Measurements from ENCODE around the gene SYT15B. TPM values are rescaled to one million over a fixed set of nuclear protein-coding genes. Genes with fewer than 3 reads are reported as not detected.
"Not testable (repeated sequence)": the region's sequence is repeated elsewhere in the genome, so short reads cannot be mapped to it uniquely, and the experiment has no call there.

SYT15B gene
- total and polyA plus RNA-seq, 10 of the 15 experiments (the other 5 are each of a cell fraction or from before 2014, with no cell fraction given) = 0.03 to 0.18 TPM; not detected in 8

GRCh38 chr10:47725047-47725446 lies 38.3 kb downstream of the SYT15B start:
- ATAC-seq; H3K79me2 ChIP-seq (ENCODE audit: control insufficient read depth, insufficient read depth, low read length); RAD21 ChIA-PET (ENCODE audit: unreplicated experiment); H4K20me1 ChIP-seq (ENCODE audit: control insufficient read depth, insufficient read depth); H3K4me1 ChIP-seq (ENCODE audit: control insufficient read depth, insufficient read depth, low read length); H3K4me3 ChIP-seq; H3K27me3 ChIP-seq (replicated peaks in 1 of 2; ENCODE audit: control insufficient read depth in 2 of 2, insufficient read depth in 2 of 2, low read length in 1 of 2); H3K9me3 ChIP-seq (replicated peaks; ENCODE audit: control insufficient read depth, insufficient read depth, low read length); BruUV-seq (replicated peaks); in situ Hi-C loops (cut with MboI); intact Hi-C loops (cut with micrococcal nuclease; ENCODE audit: unreplicated experiment); H3K9ac ChIP-seq (ENCODE audit: control insufficient read depth, insufficient read depth, low read length); H3K36me3 ChIP-seq (ENCODE audit: control insufficient read depth in 2 of 2, insufficient read depth in 2 of 2, low read length in 1 of 2); H3K4me2 ChIP-seq (ENCODE audit: control insufficient read depth, insufficient read depth); H3K27ac ChIP-seq (ENCODE audit: control insufficient read depth, insufficient read depth); SMC1A ChIA-PET (ENCODE audit: uncharacterized antibody, unreplicated experiment); H2AFZ ChIP-seq (ENCODE audit: control insufficient read depth, low read depth, low read length); DNase-seq (ENCODE audit: low read depth, low spot score); FAIRE-seq; CTCF ChIA-PET; POLR2A ChIA-PET: not testable (repeated sequence)
- no CpG with 5 or more reads among the region's 3 CpGs for WGBS (ENCODE audit: insufficient coverage, insufficient replicate concordance, low lambda C conversion rate, missing lambda C conversion rate)

- H3K4me1 ChIP-seq (ENCODE audit: control insufficient read depth, insufficient read depth, low read length); H3K4me3 ChIP-seq; POLR2A ChIA-PET; H3K79me2 ChIP-seq (ENCODE audit: control insufficient read depth, insufficient read depth, low read length); H2AFZ ChIP-seq (ENCODE audit: control insufficient read depth, low read depth, low read length); FAIRE-seq; H3K36me3 ChIP-seq (ENCODE audit: control insufficient read depth in 2 of 2, insufficient read depth in 2 of 2, low read length in 1 of 2); H3K27ac ChIP-seq (ENCODE audit: control insufficient read depth, insufficient read depth); CTCF ChIA-PET; SMC1A ChIA-PET (ENCODE audit: uncharacterized antibody, unreplicated experiment); BruUV-seq (replicated peaks); DNase-seq (ENCODE audit: low read depth, low spot score); H3K9me3 ChIP-seq (replicated peaks; ENCODE audit: control insufficient read depth, insufficient read depth, low read length); H4K20me1 ChIP-seq (ENCODE audit: control insufficient read depth, insufficient read depth); in situ Hi-C loops (cut with MboI); H3K27me3 ChIP-seq (replicated peaks in 1 of 2; ENCODE audit: control insufficient read depth in 2 of 2, insufficient read depth in 2 of 2, low read length in 1 of 2); H3K4me2 ChIP-seq (ENCODE audit: control insufficient read depth, insufficient read depth); H3K9ac ChIP-seq (ENCODE audit: control insufficient read depth, insufficient read depth, low read length); ATAC-seq; RAD21 ChIA-PET (ENCODE audit: unreplicated experiment); intact Hi-C loops (cut with micrococcal nuclease; ENCODE audit: unreplicated experiment): not testable (repeated sequence)
- 27% methylated on average over 4 of the region's 6 CpGs for WGBS (ENCODE audit: insufficient coverage, insufficient replicate concordance, low lambda C conversion rate, missing lambda C conversion rate)
Observed at GRCh38 chr10:47724119-47724518, 39.3 kb downstream of the SYT15B start.

- 10% methylated on average over 2 of the region's 3 CpGs for WGBS (ENCODE audit: insufficient coverage, insufficient replicate concordance, low lambda C conversion rate, missing lambda C conversion rate)
- not testable (repeated sequence) for H3K27ac ChIP-seq (ENCODE audit: control insufficient read depth, insufficient read depth)
Observed at GRCh38 chr10:47723362-47723761, 40.0 kb downstream of the SYT15B start.

GRCh38 chr10:47717011-47717769 lies 46.2 kb downstream of the SYT15B start:
- H2AFZ ChIP-seq (ENCODE audit: control insufficient read depth, low read depth, low read length); DNase-seq (ENCODE audit: low read depth, low spot score); in situ Hi-C loops (cut with MboI); intact Hi-C loops (cut with micrococcal nuclease; ENCODE audit: unreplicated experiment); H3K27me3 ChIP-seq (replicated peaks in 1 of 2; ENCODE audit: control insufficient read depth in 2 of 2, insufficient read depth in 2 of 2, low read length in 1 of 2); H3K4me2 ChIP-seq (ENCODE audit: control insufficient read depth, insufficient read depth); H3K4me3 ChIP-seq; H3K9ac ChIP-seq (ENCODE audit: control insufficient read depth, insufficient read depth, low read length); CTCF ChIA-PET; H3K9me3 ChIP-seq (replicated peaks; ENCODE audit: control insufficient read depth, insufficient read depth, low read length); H3K27ac ChIP-seq (ENCODE audit: control insufficient read depth, insufficient read depth); H3K36me3 ChIP-seq (ENCODE audit: control insufficient read depth in 2 of 2, insufficient read depth in 2 of 2, low read length in 1 of 2); H3K4me1 ChIP-seq (ENCODE audit: control insufficient read depth, insufficient read depth, low read length); BruUV-seq (replicated peaks); SMC1A ChIA-PET (ENCODE audit: uncharacterized antibody, unreplicated experiment); FAIRE-seq; ATAC-seq; H4K20me1 ChIP-seq (ENCODE audit: control insufficient read depth, insufficient read depth); H3K79me2 ChIP-seq (ENCODE audit: control insufficient read depth, insufficient read depth, low read length); POLR2A ChIA-PET; RAD21 ChIA-PET (ENCODE audit: unreplicated experiment): not testable (repeated sequence)
- 78% methylated on average over 4 of the region's 8 CpGs for WGBS (ENCODE audit: insufficient coverage, insufficient replicate concordance, low lambda C conversion rate, missing lambda C conversion rate)

More at GRCh38 chr10:47723362-47723761, 40.0 kb downstream of the SYT15B start:
- H3K79me2 ChIP-seq (ENCODE audit: control insufficient read depth, insufficient read depth, low read length); POLR2A ChIA-PET; H3K4me1 ChIP-seq (ENCODE audit: control insufficient read depth, insufficient read depth, low read length); H3K4me3 ChIP-seq; H3K4me2 ChIP-seq (ENCODE audit: control insufficient read depth, insufficient read depth); H3K9me3 ChIP-seq (replicated peaks; ENCODE audit: control insufficient read depth, insufficient read depth, low read length); ATAC-seq; FAIRE-seq; H2AFZ ChIP-seq (ENCODE audit: control insufficient read depth, low read depth, low read length); BruUV-seq (replicated peaks); H4K20me1 ChIP-seq (ENCODE audit: control insufficient read depth, insufficient read depth); DNase-seq (ENCODE audit: low read depth, low spot score); SMC1A ChIA-PET (ENCODE audit: uncharacterized antibody, unreplicated experiment); intact Hi-C loops (cut with micrococcal nuclease; ENCODE audit: unreplicated experiment); CTCF ChIA-PET; H3K36me3 ChIP-seq (ENCODE audit: control insufficient read depth in 2 of 2, insufficient read depth in 2 of 2, low read length in 1 of 2); H3K9ac ChIP-seq (ENCODE audit: control insufficient read depth, insufficient read depth, low read length); H3K27me3 ChIP-seq (replicated peaks in 1 of 2; ENCODE audit: control insufficient read depth in 2 of 2, insufficient read depth in 2 of 2, low read length in 1 of 2); RAD21 ChIA-PET (ENCODE audit: unreplicated experiment); in situ Hi-C loops (cut with MboI): not testable (repeated sequence)
